ENCODE data around the gene CFAP410.
"Not testable (repeated sequence)": the region's sequence is repeated elsewhere in the genome, so short reads cannot be mapped to it uniquely, and the experiment has no call there.

The CFAP410 gene

DNA sequence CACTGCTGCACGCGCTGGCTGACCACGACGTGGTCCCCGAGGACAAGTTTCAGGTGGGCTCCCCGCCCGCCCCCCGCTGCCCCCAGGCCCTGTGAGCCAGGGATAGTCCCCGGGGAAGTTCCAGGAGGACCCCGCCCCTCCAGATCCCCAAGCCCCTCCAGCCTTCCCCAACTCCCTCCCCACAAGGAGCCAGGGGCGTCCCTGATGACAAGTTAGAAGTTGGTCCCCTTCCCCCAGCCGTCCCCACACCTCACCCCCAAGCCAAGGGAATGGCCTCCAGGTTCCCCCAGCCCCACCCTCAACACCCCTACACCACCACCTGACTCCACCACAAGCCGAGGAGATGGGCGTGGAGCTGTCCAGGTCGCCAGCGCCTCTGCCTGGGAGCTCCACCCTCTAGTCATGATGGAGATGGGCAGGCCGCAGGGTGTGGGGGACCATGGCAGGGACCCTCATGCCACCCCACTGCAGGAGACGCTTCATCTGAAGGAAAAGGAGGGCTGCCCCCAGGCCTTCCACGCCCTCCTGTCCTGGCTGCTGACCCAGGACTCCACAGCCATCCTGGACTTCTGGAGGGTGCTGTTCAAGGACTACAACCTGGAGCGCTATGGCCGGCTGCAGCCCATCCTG is 53.0 kb downstream of the CFAP410 start:
- H3K4me3 ChIP-seq (replicated peaks; ENCODE audit: insufficient read depth, low read length): no peak overlapping the region
- DNase-seq (ENCODE audit: low read depth in 1 of 2, low spot score in 1 of 2): no peak
- no peak overlapping the region for H3K27ac ChIP-seq (replicated peaks)
- no peaks in the 10 kb centered on the region for H3K27me3 ChIP-seq (ENCODE audit: insufficient read depth, poor library complexity, severe bottlenecking)
- TF ChIP-seq SPI1 (IDR thresholded peaks at IDR 0.05; ENCODE audit: borderline replicate concordance, low read depth): no peak
- TF ChIP-seq, protein P1, sequence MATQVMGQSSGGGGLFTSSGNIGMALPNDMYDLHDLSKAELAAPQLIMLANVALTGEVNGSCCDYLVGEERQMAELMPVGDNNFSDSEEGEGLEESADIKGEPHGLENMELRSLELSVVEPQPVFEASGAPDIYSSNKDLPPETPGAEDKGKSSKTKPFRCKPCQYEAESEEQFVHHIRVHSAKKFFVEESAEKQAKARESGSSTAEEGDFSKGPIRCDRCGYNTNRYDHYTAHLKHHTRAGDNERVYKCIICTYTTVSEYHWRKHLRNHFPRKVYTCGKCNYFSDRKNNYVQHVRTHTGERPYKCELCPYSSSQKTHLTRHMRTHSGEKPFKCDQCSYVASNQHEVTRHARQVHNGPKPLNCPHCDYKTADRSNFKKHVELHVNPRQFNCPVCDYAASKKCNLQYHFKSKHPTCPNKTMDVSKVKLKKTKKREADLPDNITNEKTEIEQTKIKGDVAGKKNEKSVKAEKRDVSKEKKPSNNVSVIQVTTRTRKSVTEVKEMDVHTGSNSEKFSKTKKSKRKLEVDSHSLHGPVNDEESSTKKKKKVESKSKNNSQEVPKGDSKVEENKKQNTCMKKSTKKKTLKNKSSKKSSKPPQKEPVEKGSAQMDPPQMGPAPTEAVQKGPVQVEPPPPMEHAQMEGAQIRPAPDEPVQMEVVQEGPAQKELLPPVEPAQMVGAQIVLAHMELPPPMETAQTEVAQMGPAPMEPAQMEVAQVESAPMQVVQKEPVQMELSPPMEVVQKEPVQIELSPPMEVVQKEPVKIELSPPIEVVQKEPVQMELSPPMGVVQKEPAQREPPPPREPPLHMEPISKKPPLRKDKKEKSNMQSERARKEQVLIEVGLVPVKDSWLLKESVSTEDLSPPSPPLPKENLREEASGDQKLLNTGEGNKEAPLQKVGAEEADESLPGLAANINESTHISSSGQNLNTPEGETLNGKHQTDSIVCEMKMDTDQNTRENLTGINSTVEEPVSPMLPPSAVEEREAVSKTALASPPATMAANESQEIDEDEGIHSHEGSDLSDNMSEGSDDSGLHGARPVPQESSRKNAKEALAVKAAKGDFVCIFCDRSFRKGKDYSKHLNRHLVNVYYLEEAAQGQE (IDR thresholded peaks at IDR 0.05; ENCODE audit: insufficient replicate concordance, low read depth): no peak
- no peak for TF ChIP-seq POLR2AphosphoS5 (IDR thresholded peaks at IDR 0.05; ENCODE audit: low read depth)
- TF ChIP-seq GABPA (IDR thresholded peaks at IDR 0.05; ENCODE audit: low read depth): no peak
- TF ChIP-seq, protein P2, sequence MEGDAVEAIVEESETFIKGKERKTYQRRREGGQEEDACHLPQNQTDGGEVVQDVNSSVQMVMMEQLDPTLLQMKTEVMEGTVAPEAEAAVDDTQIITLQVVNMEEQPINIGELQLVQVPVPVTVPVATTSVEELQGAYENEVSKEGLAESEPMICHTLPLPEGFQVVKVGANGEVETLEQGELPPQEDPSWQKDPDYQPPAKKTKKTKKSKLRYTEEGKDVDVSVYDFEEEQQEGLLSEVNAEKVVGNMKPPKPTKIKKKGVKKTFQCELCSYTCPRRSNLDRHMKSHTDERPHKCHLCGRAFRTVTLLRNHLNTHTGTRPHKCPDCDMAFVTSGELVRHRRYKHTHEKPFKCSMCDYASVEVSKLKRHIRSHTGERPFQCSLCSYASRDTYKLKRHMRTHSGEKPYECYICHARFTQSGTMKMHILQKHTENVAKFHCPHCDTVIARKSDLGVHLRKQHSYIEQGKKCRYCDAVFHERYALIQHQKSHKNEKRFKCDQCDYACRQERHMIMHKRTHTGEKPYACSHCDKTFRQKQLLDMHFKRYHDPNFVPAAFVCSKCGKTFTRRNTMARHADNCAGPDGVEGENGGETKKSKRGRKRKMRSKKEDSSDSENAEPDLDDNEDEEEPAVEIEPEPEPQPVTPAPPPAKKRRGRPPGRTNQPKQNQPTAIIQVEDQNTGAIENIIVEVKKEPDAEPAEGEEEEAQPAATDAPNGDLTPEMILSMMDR (IDR thresholded peaks at IDR 0.05; ENCODE audit: insufficient read depth, low read length): no peak

DNA sequence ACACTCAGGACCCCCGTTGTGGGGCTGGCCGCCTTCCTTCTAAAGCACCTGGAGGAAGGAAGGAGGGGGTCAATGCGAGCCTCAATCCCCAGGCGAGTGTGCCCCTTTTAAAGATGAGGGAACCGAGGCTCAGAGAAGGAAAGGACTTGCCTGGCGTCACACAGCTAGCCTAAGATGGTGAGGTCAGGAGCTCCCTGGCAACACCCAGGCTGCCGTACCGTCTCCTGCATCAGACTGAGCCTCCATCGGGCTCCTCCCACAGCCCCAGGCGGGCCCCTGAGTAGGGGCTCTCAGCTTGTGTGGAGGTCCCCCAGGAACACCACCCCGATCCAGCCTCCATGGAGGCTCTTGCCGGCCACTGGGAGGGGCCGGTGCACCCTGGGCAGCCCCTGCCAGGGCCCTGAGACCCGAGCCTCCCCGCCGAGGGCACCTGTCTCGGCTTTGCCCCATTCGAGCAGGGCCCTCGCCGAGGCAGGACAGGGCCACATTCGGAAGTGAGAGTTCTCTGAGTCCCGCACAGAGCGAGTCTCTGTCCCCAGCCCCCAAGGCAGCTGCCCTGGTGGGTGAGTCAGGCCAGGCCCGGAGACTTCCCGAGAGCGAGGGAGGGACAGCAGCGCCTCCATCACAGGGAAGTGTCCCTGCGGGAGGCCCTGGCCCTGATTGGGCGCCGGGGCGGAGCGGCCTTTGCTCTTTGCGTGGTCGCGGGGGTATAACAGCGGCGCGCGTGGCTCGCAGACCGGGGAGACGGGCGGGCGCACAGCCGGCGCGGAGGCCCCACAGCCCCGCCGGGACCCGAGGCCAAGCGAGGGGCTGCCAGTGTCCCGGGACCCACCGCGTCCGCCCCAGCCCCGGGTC is 53.8 kb downstream of the CFAP410 start, which contains the start of gene AIRE:
Gene AIRE, plus strand, starts transcription at position 739 of the 855 bp plus-strand sequence. CDS start 131 bp downstream, outside the sequence.
- H3K27me3 ChIP-seq (ENCODE audit: insufficient read depth, poor library complexity, severe bottlenecking): no peaks in the 10 kb centered on the region
- no peak for DNase-seq (ENCODE audit: low read depth in 1 of 2, low spot score in 1 of 2)
- no peak within 1 kb of the TSS for H3K27ac ChIP-seq (replicated peaks)
- no peak within 1 kb of the TSS for H3K4me3 ChIP-seq (replicated peaks; ENCODE audit: insufficient read depth, low read length)
- TF ChIP-seq POLR2AphosphoS5 (IDR thresholded peaks at IDR 0.05; ENCODE audit: low read depth): no peak
- TF ChIP-seq SPI1 (IDR thresholded peaks at IDR 0.05; ENCODE audit: borderline replicate concordance, low read depth): no peak
- TF ChIP-seq, protein P1 (IDR thresholded peaks at IDR 0.05; ENCODE audit: insufficient replicate concordance, low read depth): no peak
- TF ChIP-seq, protein P2 (IDR thresholded peaks at IDR 0.05; ENCODE audit: insufficient read depth, low read length): no peak
- no peak for TF ChIP-seq GABPA (IDR thresholded peaks at IDR 0.05; ENCODE audit: low read depth)

DNA sequence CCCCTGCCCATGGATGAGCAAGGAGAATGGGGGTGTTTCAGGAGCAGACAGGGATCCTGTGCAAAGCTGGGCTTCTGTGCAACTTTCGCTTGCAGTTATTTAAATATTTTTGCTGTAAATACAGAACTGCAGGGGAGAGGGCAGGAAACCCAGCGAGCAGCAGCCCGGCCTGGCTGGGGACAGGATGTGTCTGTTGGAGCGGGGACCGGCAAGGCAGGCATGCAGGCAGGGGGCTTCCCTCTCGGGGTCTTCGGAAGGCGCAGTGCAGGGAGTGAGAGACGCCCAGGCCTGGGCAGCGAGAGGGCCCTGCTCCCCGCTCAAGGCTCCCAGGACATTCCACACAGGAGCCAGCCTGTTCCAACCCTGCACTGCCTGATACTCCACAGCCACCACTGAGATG is 55.2 kb downstream of the CFAP410 start:
- no peak for TF ChIP-seq SPI1 (IDR thresholded peaks at IDR 0.05; ENCODE audit: borderline replicate concordance, low read depth)
- TF ChIP-seq POLR2AphosphoS5 (IDR thresholded peaks at IDR 0.05; ENCODE audit: low read depth): no peak
- TF ChIP-seq, protein P1 (IDR thresholded peaks at IDR 0.05; ENCODE audit: insufficient replicate concordance, low read depth): no peak
- TF ChIP-seq GABPA (IDR thresholded peaks at IDR 0.05; ENCODE audit: low read depth): no peak
- TF ChIP-seq, protein P2 (IDR thresholded peaks at IDR 0.05; ENCODE audit: insufficient read depth, low read length): no peak
- Histone ChIP-seq H3K4me3 (replicated peaks; ENCODE audit: insufficient read depth, low read length) (no peak overlapping the region), H3K27me3 (ENCODE audit: insufficient read depth, poor library complexity, severe bottlenecking) (no peaks in the 10 kb centered on the region), H3K27ac (replicated peaks) (no peak overlapping the region)
- DNase-seq (ENCODE audit: low read depth in 1 of 2, low spot score in 1 of 2): no peak

DNA sequence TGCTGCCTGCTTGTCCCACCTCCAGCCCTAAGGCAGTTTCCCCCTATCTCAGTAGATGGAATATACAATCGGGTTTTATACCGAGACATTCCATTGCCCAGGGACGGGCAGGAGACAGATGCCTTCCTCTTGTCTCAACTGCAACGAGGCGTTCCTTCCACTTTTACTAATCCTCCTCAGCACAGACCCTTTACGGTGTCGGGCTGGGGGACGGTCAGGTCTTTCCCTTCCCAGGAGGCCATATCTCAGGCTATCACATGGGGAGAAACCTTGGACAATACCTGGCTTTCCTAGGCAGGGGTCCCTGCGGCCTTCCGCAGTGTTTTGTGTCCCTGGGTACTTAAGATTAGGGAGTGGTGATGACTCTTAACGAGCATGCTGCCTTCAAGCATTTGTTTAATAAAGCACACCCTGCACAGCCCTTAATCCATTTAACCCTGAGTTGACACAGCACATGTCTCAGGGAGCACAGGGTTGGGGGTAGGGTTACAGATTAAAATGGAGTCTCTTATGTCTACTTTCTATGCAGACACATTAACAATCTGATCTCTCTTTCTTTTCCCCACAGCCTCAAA is 55.9 kb downstream of the CFAP410 start:
- H3K27me3 ChIP-seq (ENCODE audit: insufficient read depth, poor library complexity, severe bottlenecking); DNase-seq (ENCODE audit: low read depth in 1 of 2, low spot score in 1 of 2); H3K27ac ChIP-seq (replicated peaks); H3K4me3 ChIP-seq (replicated peaks; ENCODE audit: insufficient read depth, low read length): not testable (repeated sequence)

Measured in HL-60 (cell line).